Thyroid gland (tissue), 4 donors: ENCODE results near the gene COL4A1. TPM values are rescaled to one million over a fixed set of nuclear protein-coding genes. Genes with fewer than 3 reads are reported as not detected.

Source experiments
- DNase-seq, 2 donors: peaks; one replicate each; pipeline ENCODE4 v3.0.0-alpha.2; 2019
- H3K27ac ChIP-seq, 3 donors: fragments of 200-600 bp; sonication (generic); 1 replicate in 2 of 3; 2 replicates in 1 of 3; pipeline ENCODE4 v1.5.1; 2016 to 2019; ENCODE audit warnings: mild to moderate bottlenecking in 1 of 3, moderate library complexity in 1 of 3
- H3K27me3 ChIP-seq: fragments of 200-600 bp; sonication (generic); one replicate; pipeline ENCODE4 v1.5.1; 2019
- H3K36me3 ChIP-seq, 2 donors: fragments of 200-600 bp; sonication (generic); one replicate each; pipeline ENCODE4 v1.5.1; 2016 to 2019
- H3K4me1 ChIP-seq, 2 donors: fragments of 200-600 bp; sonication (generic); one replicate each; pipeline ENCODE4 v1.5.1; 2017 to 2019
- H3K4me3 ChIP-seq, 3 donors: fragments of 200-600 bp; sonication (generic); replicated peaks in 1 of 3; 1 replicate in 2 of 3; 2 replicates in 1 of 3; pipeline ENCODE4 v1.5.1; 2016; ENCODE audit warnings: mild to moderate bottlenecking in 1 of 3
- H3K9me3 ChIP-seq: fragments of 200-600 bp; sonication (generic); one replicate; pipeline ENCODE4 v1.5.1; 2017
- POLR2A ChIP-seq, 2 donors: fragments of 450-650 bp; IDR thresholded peaks; one replicate each; pipeline ENCODE4 v1.6.1; 2017; ENCODE audit warnings: antibody characterized with exemption in 2 of 2, mild to moderate bottlenecking in 2 of 2, moderate library complexity in 1 of 2
- WGBS, 2 donors: methylation state at CpG; one replicate each; pipeline ENCODE4 v1.1.5; 2017; 5-methylcytosine and 5-hydroxymethylcytosine counted together
- intact Hi-C: fragments of 100-400 bp; cut with DNase I; formaldehyde crosslinking; loops from one replicate; pipeline ENCODE4 v1.15.1; 2023
- total RNA-seq, 4 donors: library from RNA; depleted of rRNA; stranded (reverse); fragments of >200 nt; gene quantifications; one replicate each; pipeline ENCODE4 v1.2.3, GENCODE V29; 2016
- TF ChIP-seq, protein P1 (sequence below), 6 experiments: fragments of 200-600 bp in 3 of 6; fragments of 450-650 bp in 3 of 6; sonication (generic) in 3 of 6; IDR thresholded peaks; one replicate each; pipeline ENCODE4 v1.5.1; 2016 to 2019; ENCODE audit warnings: antibody characterized with exemption in 6 of 6, mild to moderate bottlenecking in 2 of 6, inconsistent platforms in 1 of 6, moderate library complexity in 1 of 6

Gene COL4A1
- total RNA-seq, 4 donors from 2014 or later: 71.3 to 161 (median 112) TPM

DNA sequence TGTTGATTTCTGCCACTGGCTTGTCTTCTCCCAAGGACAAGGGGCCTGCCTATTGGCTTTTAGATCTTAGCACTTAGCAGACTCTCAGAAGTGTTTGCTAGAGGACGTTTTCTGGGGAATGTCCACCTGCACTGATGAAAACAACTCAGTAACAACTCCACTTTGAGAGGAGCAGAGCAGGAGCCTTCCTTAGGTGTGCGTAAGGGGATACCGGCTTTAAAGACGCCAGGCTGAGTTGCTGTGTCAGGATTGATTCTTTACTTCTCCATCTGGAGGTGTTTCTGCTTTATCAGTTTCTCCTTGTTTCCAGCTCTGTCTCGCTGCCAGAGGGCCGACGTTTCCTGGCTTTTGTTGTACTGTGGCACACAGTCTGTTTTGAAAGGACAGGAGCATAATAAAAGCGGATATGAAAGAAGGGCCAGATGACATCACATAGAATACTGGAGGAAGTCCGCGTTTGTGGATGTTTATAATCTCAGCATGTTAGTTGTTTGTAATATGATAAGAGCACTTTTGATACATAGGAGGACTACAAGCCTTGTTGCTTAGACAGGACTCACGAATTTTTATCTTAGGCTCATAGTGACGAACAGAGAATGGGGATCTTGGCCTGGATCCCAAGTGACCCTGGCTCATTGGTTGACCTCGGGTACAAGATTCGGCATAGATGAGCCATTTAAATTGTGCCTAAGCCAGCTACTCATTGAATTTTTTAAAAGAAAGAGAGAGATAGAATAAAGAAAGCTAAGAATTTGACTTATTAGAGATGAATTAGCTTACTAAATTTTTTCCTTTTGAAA lies 34.7 kb upstream of the COL4A1 start:
- intact Hi-C loops: no loop called here
- H3K4me3 ChIP-seq: no peak overlapping the region
- H3K9me3 ChIP-seq: no peaks in the 10 kb centered on the region
- DNase-seq: peak in 1 of 2 donors; percentile 59
- H3K36me3 ChIP-seq: no peaks in the 10 kb centered on the region
- TF ChIP-seq POLR2A (IDR thresholded peaks at IDR 0.05): peak in 1 of 2 donors; percentile 25
- TF ChIP-seq, protein P1, sequence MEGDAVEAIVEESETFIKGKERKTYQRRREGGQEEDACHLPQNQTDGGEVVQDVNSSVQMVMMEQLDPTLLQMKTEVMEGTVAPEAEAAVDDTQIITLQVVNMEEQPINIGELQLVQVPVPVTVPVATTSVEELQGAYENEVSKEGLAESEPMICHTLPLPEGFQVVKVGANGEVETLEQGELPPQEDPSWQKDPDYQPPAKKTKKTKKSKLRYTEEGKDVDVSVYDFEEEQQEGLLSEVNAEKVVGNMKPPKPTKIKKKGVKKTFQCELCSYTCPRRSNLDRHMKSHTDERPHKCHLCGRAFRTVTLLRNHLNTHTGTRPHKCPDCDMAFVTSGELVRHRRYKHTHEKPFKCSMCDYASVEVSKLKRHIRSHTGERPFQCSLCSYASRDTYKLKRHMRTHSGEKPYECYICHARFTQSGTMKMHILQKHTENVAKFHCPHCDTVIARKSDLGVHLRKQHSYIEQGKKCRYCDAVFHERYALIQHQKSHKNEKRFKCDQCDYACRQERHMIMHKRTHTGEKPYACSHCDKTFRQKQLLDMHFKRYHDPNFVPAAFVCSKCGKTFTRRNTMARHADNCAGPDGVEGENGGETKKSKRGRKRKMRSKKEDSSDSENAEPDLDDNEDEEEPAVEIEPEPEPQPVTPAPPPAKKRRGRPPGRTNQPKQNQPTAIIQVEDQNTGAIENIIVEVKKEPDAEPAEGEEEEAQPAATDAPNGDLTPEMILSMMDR (IDR thresholded peaks at IDR 0.05): no peak
- H3K27ac ChIP-seq: peak overlapping the region; percentile 73 to 92 (median 90)
- H3K4me1 ChIP-seq: peaks cover 33 to 62% of the 10 kb centered on the region in 2 donors
- 24 to 37% methylated on average over 14 of the region's 14 CpGs for WGBS, 2 donors
- H3K27me3 ChIP-seq: no peaks in the 10 kb centered on the region

- no peaks in the 10 kb centered on the region for H3K36me3 ChIP-seq
- H3K4me3 ChIP-seq: no peak overlapping the region
- no peaks in the 10 kb centered on the region for H3K27me3 ChIP-seq
- 63 to 70% methylated on average over 21 to 24 of the region's 24 CpGs for WGBS, 2 donors
- peak; percentile 37 to 40 for DNase-seq
- TF ChIP-seq POLR2A (IDR thresholded peaks at IDR 0.05): no peak
- TF ChIP-seq, protein P1 (IDR thresholded peaks at IDR 0.05): no peak
- H3K27ac ChIP-seq: peak overlapping the region; percentile 73 to 92 (median 90)
- peaks cover 33 to 66% of the 10 kb centered on the region in 2 donors for H3K4me1 ChIP-seq
- no peaks in the 10 kb centered on the region for H3K9me3 ChIP-seq
- intact Hi-C loops: no loop called here
Measured at GRCh38 chr13:110340812-110341444, 34.0 kb upstream of the COL4A1 start.

DNA sequence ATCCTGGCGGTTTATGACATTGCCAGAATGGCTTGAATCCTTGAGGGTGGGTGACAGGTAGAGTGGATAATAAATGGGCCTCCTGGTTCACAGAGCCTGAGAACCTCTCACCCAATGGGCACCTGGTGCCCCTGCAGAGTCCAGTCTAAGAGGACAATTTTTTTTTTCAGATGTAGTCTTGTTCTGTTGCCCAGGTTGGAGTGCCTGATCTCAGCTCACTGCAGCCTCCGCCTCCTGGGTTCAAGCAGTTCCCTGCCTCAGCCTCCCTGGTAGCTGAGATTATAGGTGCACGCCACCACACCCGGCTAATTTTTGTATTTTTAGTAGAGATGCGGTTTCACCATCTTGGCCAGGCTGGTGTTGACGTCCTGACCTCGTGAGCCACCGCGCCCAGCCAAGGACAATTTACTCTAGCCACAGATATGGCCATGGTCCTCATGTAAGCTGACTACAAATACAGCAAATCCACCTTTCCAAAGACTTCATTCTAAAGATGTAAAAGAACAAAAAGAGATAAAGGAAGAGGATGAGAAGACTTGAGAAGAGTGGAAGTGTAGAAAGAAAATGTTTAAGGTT lies 33.1 kb upstream of the COL4A1 start:
- Histone ChIP-seq H3K9me3 (no peaks in the 10 kb centered on the region), H3K36me3 (no peaks in the 10 kb centered on the region), H3K4me3 (no peak overlapping the region), H3K4me1 (peaks cover 33 to 66% of the 10 kb centered on the region in 2 donors), H3K27me3 (no peaks in the 10 kb centered on the region), H3K27ac (peak overlapping the region in 2 of 3 donors; percentile 90 to 92)
- intact Hi-C loops: no loop called here
- DNase-seq: no peak
- 83 to 84% methylated on average over 9 of the region's 9 CpGs for WGBS, 2 donors
- TF ChIP-seq POLR2A (IDR thresholded peaks at IDR 0.05): no peak

GRCh38 chr13:110339263-110339662 lies 32.3 kb upstream of the COL4A1 start:
- no peaks in the 10 kb centered on the region for H3K36me3 ChIP-seq
- DNase-seq: no peak
- 83% methylated on average over 6 of the region's 6 CpGs for WGBS, 2 donors
- no peaks in the 10 kb centered on the region for H3K27me3 ChIP-seq
- intact Hi-C loops: no loop called here
- peaks cover 33 to 66% of the 10 kb centered on the region in 2 donors for H3K4me1 ChIP-seq
- H3K9me3 ChIP-seq: no peaks in the 10 kb centered on the region
- no peak overlapping the region for H3K4me3 ChIP-seq
- TF ChIP-seq, protein P1 (IDR thresholded peaks at IDR 0.05): no peak
- TF ChIP-seq POLR2A (IDR thresholded peaks at IDR 0.05): no peak
- peak overlapping the region in 2 of 3 donors; percentile 90 to 92 for H3K27ac ChIP-seq

DNA sequence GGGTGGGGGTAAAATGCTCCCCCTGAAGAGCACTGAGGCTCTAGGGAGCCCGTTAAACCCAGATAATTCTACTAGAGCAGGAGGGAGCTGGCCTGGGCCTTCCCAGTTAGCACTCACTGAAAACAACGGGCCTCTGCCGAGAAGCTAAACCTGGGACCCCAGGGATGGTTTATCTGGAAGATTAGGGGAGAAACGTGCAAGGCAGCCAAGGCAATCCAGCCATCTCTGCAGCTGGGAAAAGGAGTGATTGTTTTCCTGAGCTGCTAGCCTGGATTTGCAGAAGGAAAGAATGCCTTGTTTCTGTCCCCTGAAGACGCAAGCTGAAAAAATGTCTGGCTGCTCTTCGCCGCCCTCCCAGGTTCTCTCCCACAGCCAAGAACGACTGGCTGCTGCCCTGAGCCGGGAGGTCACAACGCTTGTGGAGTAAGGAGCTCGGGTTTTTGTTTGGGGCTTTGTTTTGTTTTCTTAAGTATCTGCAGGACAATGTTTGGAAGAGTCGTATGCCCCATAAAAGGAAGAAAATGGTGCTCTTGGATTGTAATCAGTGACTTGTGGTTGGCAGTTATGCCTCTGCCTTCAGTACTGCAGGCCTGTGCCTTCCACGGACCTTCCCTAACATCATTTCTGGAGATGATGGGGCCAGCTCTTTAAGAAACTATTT lies 31.6 kb upstream of the COL4A1 start:
- Histone ChIP-seq H3K9me3 (no peaks in the 10 kb centered on the region), H3K27me3 (no peaks in the 10 kb centered on the region), H3K4me1 (peaks cover 33 to 66% of the 10 kb centered on the region in 2 donors), H3K4me3 (no peak overlapping the region), H3K27ac (peak overlapping the region; percentile 84 to 92 (median 90)), H3K36me3 (no peaks in the 10 kb centered on the region)
- DNase-seq: peak in 1 of 2 donors; percentile 53
- 31 to 38% methylated on average over 13 of the region's 13 CpGs for WGBS, 2 donors
- intact Hi-C loops: no loop called here
- TF ChIP-seq, protein P1 (IDR thresholded peaks at IDR 0.05): no peak
- peak in 1 of 2 donors; percentile 12 for TF ChIP-seq POLR2A (IDR thresholded peaks at IDR 0.05)
